K562 (cell line): Measurements from ENCODE around the gene RTBDN. TPM values are rescaled to one million over a fixed set of nuclear protein-coding genes. Genes with fewer than 3 reads are reported as not detected.

Source experiments
- ADNP ChIP-seq: fragments of 200-800 bp; sonication (Bioruptor generic); IDR thresholded peaks from 2 replicates; pipeline ENCODE4 v1.6.1; 2016; ENCODE audit warnings: missing genetic modification characterization, missing compliant biosample characterization
- EP300 ChIP-seq: IDR thresholded peaks from 2 replicates; pipeline ENCODE4 v1.6.1; 2012; ENCODE audit warnings: low read length, improper control_type of control experiment
- FIP1L1 ChIP-seq: fragments of 200-400 bp; formaldehyde crosslinking; IDR thresholded peaks from 2 replicates; pipeline ENCODE4 v1.6.1; 2018; ENCODE audit warnings: mild to moderate bottlenecking, low read depth, low read length; ENCODE audit not compliant: poor library complexity, severe bottlenecking
- GMEB1 ChIP-seq: fragments of 250-450 bp; sonication (Bioruptor Pico); IDR thresholded peaks from 2 replicates; pipeline ENCODE4 v1.4.0; 2020; ENCODE audit warnings: mild to moderate bottlenecking
- HDAC2 ChIP-seq: fragments of 450-650 bp; IDR thresholded peaks from 2 replicates; pipeline ENCODE4 v1.6.1; 2016; ENCODE audit warnings: mild to moderate bottlenecking
- HES1 ChIP-seq: fragments of 450-650 bp; IDR thresholded peaks from 2 replicates; pipeline ENCODE4 v1.6.1; 2016; ENCODE audit warnings: low read depth, mild to moderate bottlenecking, moderate library complexity
- HNRNPK ChIP-seq: fragments of 200-400 bp; formaldehyde crosslinking; IDR thresholded peaks from one replicate; pipeline ENCODE4 v1.6.1; 2018; ENCODE audit warnings: mild to moderate bottlenecking, low read depth, low read length; ENCODE audit not compliant: poor library complexity, severe bottlenecking
- MAFG ChIP-seq: fragments of 450-650 bp; conservative IDR thresholded peaks from 2 replicates; pipeline ENCODE4 v1.6.1; 2016; ENCODE audit warnings: missing genetic modification characterization, missing compliant biosample characterization
- MBD2 ChIP-seq: sonication (generic); IDR thresholded peaks from 2 replicates; pipeline ENCODE4 v1.6.1; 2016; ENCODE audit warnings: low read depth, borderline replicate concordance
- MITF ChIP-seq: IDR thresholded peaks from 2 replicates; pipeline ENCODE4 v1.6.1; 2014; ENCODE audit warnings: antibody characterized with exemption
- PYGO2 ChIP-seq: fragments of 450-650 bp; IDR thresholded peaks from 2 replicates; pipeline ENCODE4 v1.6.1; 2016; ENCODE audit warnings: mild to moderate bottlenecking, missing genetic modification characterization, moderate library complexity, missing compliant biosample characterization
- RUNX1 ChIP-seq: sonication (generic); IDR thresholded peaks from 2 replicates; pipeline ENCODE4 v1.6.1; 2016; ENCODE audit warnings: antibody characterized with exemption, low read depth
- SMAD1 ChIP-seq: fragments of 150-350 bp; IDR thresholded peaks from 2 replicates; pipeline ENCODE4 v1.6.1; 2014; ENCODE audit warnings: low read length, low read depth; ENCODE audit not compliant: partially characterized antibody
- SRSF9 ChIP-seq: fragments of 200-400 bp; formaldehyde crosslinking; IDR thresholded peaks from 2 replicates; pipeline ENCODE4 v1.6.1; 2017; ENCODE audit warnings: low read depth, low read length, borderline replicate concordance
- TAL1 ChIP-seq: fragments of 450-650 bp; IDR thresholded peaks from 2 replicates; pipeline ENCODE4 v1.6.1; 2016; ENCODE audit warnings: mild to moderate bottlenecking
- TBL1XR1 ChIP-seq, 2 experiments: IDR thresholded peaks; 2 replicates each; pipeline ENCODE4 v1.6.1; 2012; ENCODE audit warnings: improper control_type of control experiment in 2 of 2, low read length in 2 of 2, mild to moderate bottlenecking in 1 of 2
- TCF7L2 ChIP-seq: fragments of 150-350 bp; IDR thresholded peaks from 2 replicates; pipeline ENCODE4 v1.6.1; 2016; ENCODE audit warnings: low read depth, mild to moderate bottlenecking, low read length, moderate library complexity
- TEAD4 ChIP-seq, 2 experiments: sonication (generic) in 1 of 2; formaldehyde crosslinking in 1 of 2; IDR thresholded peaks; 2 replicates each; pipeline versions ENCODE4 v1.6.1 to v1.8.0; 2012 to 2022; ENCODE audit warnings: borderline replicate concordance in 1 of 2, inconsistent platforms in 1 of 2, low read length in 1 of 2, mild to moderate bottlenecking in 1 of 2, missing genetic modification reagents in 1 of 2
- TFAP4 ChIP-seq: sonication (generic); formaldehyde crosslinking; IDR thresholded peaks from 2 replicates; pipeline ENCODE4 v1.8.0; 2022; ENCODE audit warnings: missing genetic modification reagents, mild to moderate bottlenecking, moderate library complexity, borderline replicate concordance
- ZNF512 ChIP-seq: IDR thresholded peaks from 2 replicates; pipeline ENCODE4 v1.6.1; 2016; ENCODE audit warnings: missing genetic modification characterization, missing compliant biosample characterization
- ZNF57 ChIP-seq: fragments of 450-650 bp; formaldehyde crosslinking; IDR thresholded peaks from 2 replicates; pipeline ENCODE4 v1.4.0; 2020; ENCODE audit warnings: mild to moderate bottlenecking, moderate library complexity
- ZNF766 ChIP-seq: fragments of 200-800 bp; sonication (Bioruptor generic); conservative IDR thresholded peaks from 2 replicates; pipeline ENCODE4 v1.6.1; 2016; ENCODE audit warnings: missing genetic modification characterization, missing compliant biosample characterization
- ZNF77 ChIP-seq: fragments of 250-450 bp; sonication (Bioruptor Pico); IDR thresholded peaks from 2 replicates; pipeline ENCODE4 v1.5.0; 2020
- polyA plus RNA-seq, 8 experiments: library from polyadenylated mRNA; depleted of rRNA in 4 of 8; stranded (reverse) in 5 of 8; unstranded in 3 of 8; fragments of >200 nt; fragmentation: Nextera tagmentation in 2 of 8; fragmentation: Illumina TruSeq in 1 of 8; extraction: Ambion mirVana in 2 of 8; extraction: Trizol in 1 of 8; gene quantifications; 2 replicates each; pipeline versions ENCODE4 v1.2.1 to v1.2.3, GENCODE V29; 2011 to 2014; ENCODE audit warnings: inconsistent platforms in 1 of 8, missing spikeins in 1 of 8
- total RNA-seq, 7 experiments: library from RNA; depleted of rRNA in 6 of 7; stranded (reverse); fragments of >200 nt in 6 of 7; fragmentation: Illumina TruSeq in 2 of 7; extraction: Trizol in 2 of 7; gene quantifications; 2 replicates each; pipeline versions ENCODE4 v1.2.1 to v1.2.3, GENCODE V29; 2011 to 2021; ENCODE audit warnings: low replicate concordance in 1 of 7

Gene RTBDN
- total and polyA plus RNA-seq, 9 of the 15 experiments (the other 6 are each of a cell fraction or from before 2014, with no cell fraction given) = 0.20 to 2.3 (median 0.72) TPM; not detected in 1

GRCh38 chr19:12838182-12838885, 4.0 kb upstream of the RTBDN start, which contains the start of gene MAST1 (continued):
- no peak for TF ChIP-seq ZNF512
- TF ChIP-seq TBL1XR1 (IDR thresholded peaks at IDR 0.05; ENCODE audit: low read length in 2 of 2) = no peak
- TF ChIP-seq ZNF766 = no peak
- TF ChIP-seq HNRNPK = no peak
- no peak for TF ChIP-seq SRSF9
- TF ChIP-seq EP300 = no peak
- TF ChIP-seq GMEB1 (CRISPR knock-in tag) = 0 out of 2 replicates have a peak, but pooled peaks have one; percentile 23
- no peak for TF ChIP-seq MAFG (tag)
- TF ChIP-seq TFAP4 (CRISPR knock-in tag) = peak; percentile 53
- TF ChIP-seq RUNX1 = no peak
- no peak for TF ChIP-seq MITF
- TF ChIP-seq HES1 = no peak
- TF ChIP-seq ZNF57 (CRISPR knock-in tag) = no peak
- TF ChIP-seq TEAD4 (IDR thresholded peaks at IDR 0.05; ENCODE audit: low read length) = no peak
- TF ChIP-seq TEAD4 (CRISPR knock-in tag; IDR thresholded peaks at IDR 0.05; ENCODE audit: borderline replicate concordance) = no peak
- no peak for TF ChIP-seq ZNF77 (CRISPR knock-in tag)
- no peak for TF ChIP-seq PYGO2 (tag)
- TF ChIP-seq TAL1 = no peak
- no peak for TF ChIP-seq MBD2
- TF ChIP-seq TCF7L2 = no peak
- TF ChIP-seq HDAC2 = no peak
- no peak for TF ChIP-seq SMAD1
- no peak for TF ChIP-seq ADNP (tag)
- TF ChIP-seq FIP1L1 = peak; percentile 35
